Caco-2 (cell line): ENCODE results near the gene MYBPC2. TPM values are rescaled to one million over a fixed set of nuclear protein-coding genes. Genes with fewer than 3 reads are reported as not detected.

ENCODE experiments used
- BruUV-seq: library from RNA; stranded (reverse); fragments of 400-500 nt; replicated peaks from 2 replicates; lab custom pipeline; 2021; lab: Mats Ljungman, UMichigan
- CTCF ChIA-PET: fragments of 300-600 bp; sonication (Branson Sonifier 250); formaldehyde crosslinking; loops from one replicate; lab custom pipeline; 2022; ENCODE audit warnings: antibody characterized with exemption; lab: Charles Lee
- POLR2A ChIA-PET: fragments of 300-600 bp; sonication (Branson Sonifier 250); formaldehyde crosslinking; loops from one replicate; lab custom pipeline; 2022; ENCODE audit warnings: antibody characterized with exemption; lab: Charles Lee
- DNase-seq, 2 experiments: peaks; one replicate each; pipeline versions ENCODE4 v3.0.0 to v3.0.0-alpha.2; 2020 to 2022
- H3K27me3 ChIP-seq: replicated peaks from 2 replicates; pipeline ENCODE4 v1.6.0; 2011; ENCODE audit warnings: low read length; ENCODE audit not compliant: control insufficient read depth, insufficient read depth
- H3K36me3 ChIP-seq: 2 replicates; pipeline ENCODE4 v1.5.1; 2011; ENCODE audit warnings: low read length; ENCODE audit not compliant: control insufficient read depth, insufficient read depth
- H3K4me1 ChIP-seq: fragments of 250-450 bp; sonication (Bioruptor Pico); 2 replicates; pipeline ENCODE4 v1.5.1; 2020; ENCODE audit warnings: mild to moderate bottlenecking
- H3K4me3 ChIP-seq: 2 replicates; pipeline ENCODE4 v1.5.1; 2011; ENCODE audit warnings: low read depth, mild to moderate bottlenecking, control low read depth, low read length
- H3K9me3 ChIP-seq: fragments of 250-450 bp; sonication (Bioruptor Pico); 2 replicates; pipeline ENCODE4 v1.5.1; 2020; ENCODE audit warnings: mild to moderate bottlenecking, moderate library complexity
- H3K27ac Mint-ChIP-seq: one replicate; pipeline ENCODE4 v1.8.0; 2022; ENCODE audit warnings: mixed read lengths; ENCODE audit not compliant: unreplicated experiment
- H3K27me3 Mint-ChIP-seq: one replicate; pipeline ENCODE4 v1.8.0; 2022; ENCODE audit warnings: mixed read lengths; ENCODE audit not compliant: insufficient read depth, unreplicated experiment
- H3K36me3 Mint-ChIP-seq: one replicate; pipeline ENCODE4 v1.8.0; 2022; ENCODE audit warnings: mild to moderate bottlenecking, mixed read lengths; ENCODE audit not compliant: insufficient read depth, unreplicated experiment
- H3K4me1 Mint-ChIP-seq: one replicate; pipeline ENCODE4 v1.8.0; 2022; ENCODE audit warnings: low read depth, mixed read lengths; ENCODE audit not compliant: unreplicated experiment
- H3K4me3 Mint-ChIP-seq: one replicate; pipeline ENCODE4 v1.8.0; 2022; ENCODE audit warnings: mild to moderate bottlenecking, moderate library complexity, mixed read lengths; ENCODE audit not compliant: unreplicated experiment
- H3K9me3 Mint-ChIP-seq: one replicate; pipeline ENCODE4 v1.8.0; 2022; ENCODE audit warnings: mixed read lengths; ENCODE audit not compliant: unreplicated experiment
- CTCF ChIP-seq, 2 experiments: fragments of 200-600 bp in 1 of 2; IDR thresholded peaks; 1 replicate in 1 of 2; 2 replicates in 1 of 2; pipeline versions ENCODE4 v1.5.1 to v1.8.0; 2011 to 2022; ENCODE audit warnings: antibody characterized with exemption in 1 of 2, control low read depth in 1 of 2, inconsistent platforms in 1 of 2, low read depth in 1 of 2, low read length in 1 of 2, mild to moderate bottlenecking in 1 of 2, moderate library complexity in 1 of 2; ENCODE audit not compliant: insufficient read depth in 1 of 2, severe bottlenecking in 1 of 2, unreplicated experiment in 1 of 2
- intact Hi-C: fragments of 100-400 bp; cut with micrococcal nuclease; formaldehyde crosslinking; loops from one replicate; pipeline ENCODE4 v1.10.0; 2022; ENCODE audit not compliant: unreplicated experiment
- total RNA-seq: library from RNA; stranded (reverse); gene quantifications from 2 replicates; pipeline ENCODE4 v1.2.3, GENCODE V29; 2022

Gene MYBPC2
- total RNA-seq, 1 experiment from 2014 or later: 1.6 TPM

- POLR2A ChIA-PET: no interaction called here
- no peak overlapping the region for H3K4me3 ChIP-seq
- Mint-ChIP-seq H3K4me1 (peaks cover 7% of the 10 kb centered on the region), H3K4me3 (no peak overlapping the region), H3K36me3 (peaks cover 12% of the 10 kb centered on the region), H3K9me3 (no peaks in the 10 kb centered on the region), H3K27me3 (no peaks in the 10 kb centered on the region), H3K27ac (no peak overlapping the region)
- TF ChIP-seq CTCF (IDR thresholded peaks at IDR 0.05; ENCODE audit: insufficient read depth in 1 of 2, low read depth in 1 of 2, low read length in 1 of 2, severe bottlenecking in 1 of 2, unreplicated experiment in 1 of 2): no peak
- H3K27me3 ChIP-seq: no peaks in the 10 kb centered on the region
- H3K9me3 ChIP-seq: no peaks in the 10 kb centered on the region
- no TSS peak for BruUV-seq
- peaks cover 4% of the 10 kb centered on the region; the same call in 1 of the 2 replicates for H3K4me1 ChIP-seq
- no peaks in the 10 kb centered on the region for H3K36me3 ChIP-seq
- CTCF ChIA-PET: no interaction called here
- intact Hi-C loops: no loop called here
- no peak for DNase-seq
Observed at GRCh38 chr19:50512999-50513745, 80.5 kb downstream of the MYBPC2 start.

DNA sequence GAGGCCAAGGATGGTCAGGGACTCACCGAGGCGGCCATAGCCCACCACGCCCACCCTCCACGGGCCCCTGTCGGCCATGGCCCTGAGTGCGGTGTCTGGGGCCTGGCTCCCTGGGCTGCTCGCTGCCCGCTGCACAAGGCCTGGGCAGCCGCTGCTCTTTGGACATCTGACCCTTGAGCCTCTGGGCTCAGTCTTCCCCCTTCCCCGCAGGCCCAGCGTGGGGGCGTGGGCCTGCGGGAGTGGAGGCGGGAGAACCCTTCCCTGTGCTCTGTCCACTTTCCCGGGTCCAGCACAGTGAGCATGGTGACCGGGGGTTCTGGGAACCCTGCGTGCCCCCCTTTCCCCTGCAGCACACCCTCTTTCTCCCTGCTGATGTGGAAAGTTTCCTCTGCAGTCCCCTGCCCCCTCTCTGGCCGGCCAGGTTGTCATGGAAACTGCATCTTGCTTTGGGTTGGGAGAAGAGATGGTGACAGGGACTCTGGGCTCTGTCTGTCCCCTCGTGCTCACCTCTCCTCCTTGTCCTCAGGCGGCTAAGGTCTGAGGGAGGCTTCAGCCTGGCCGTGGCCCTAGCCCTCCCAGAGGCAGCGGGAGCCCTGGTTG lies 81.2 kb downstream of the MYBPC2 start, which contains the start of gene ASPDH:
Gene ASPDH, minus strand, starts transcription at position 168 of the 600 bp plus-strand sequence. Its CDS starts 90 bp downstream, at position 78.
- H3K36me3 Mint-ChIP-seq: peaks cover 12% of the 10 kb centered on the region
- DNase-seq: no peak
- no TSS peak for BruUV-seq
- intact Hi-C loops: no loop called here
- POLR2A ChIA-PET: no interaction called here
- no peaks in the 10 kb centered on the region for H3K27me3 Mint-ChIP-seq
- TF ChIP-seq CTCF (IDR thresholded peaks at IDR 0.05; ENCODE audit: insufficient read depth in 1 of 2, low read depth in 1 of 2, low read length in 1 of 2, severe bottlenecking in 1 of 2, unreplicated experiment in 1 of 2): no peak
- H3K9me3 Mint-ChIP-seq: no peaks in the 10 kb centered on the region
- no peaks in the 10 kb centered on the region for H3K9me3 ChIP-seq
- peak within 1 kb of the TSS; percentile 55 for H3K27ac Mint-ChIP-seq
- H3K4me1 ChIP-seq: peaks cover 4% of the 10 kb centered on the region; the same call in 1 of the 2 replicates
- CTCF ChIA-PET: no interaction called here
- H3K36me3 ChIP-seq: no peaks in the 10 kb centered on the region
- peaks cover 7% of the 10 kb centered on the region for H3K4me1 Mint-ChIP-seq
- H3K4me3 Mint-ChIP-seq: peak within 1 kb of the TSS; percentile 23
- H3K27me3 ChIP-seq: no peaks in the 10 kb centered on the region
- H3K4me3 ChIP-seq: no peak within 1 kb of the TSS

DNA sequence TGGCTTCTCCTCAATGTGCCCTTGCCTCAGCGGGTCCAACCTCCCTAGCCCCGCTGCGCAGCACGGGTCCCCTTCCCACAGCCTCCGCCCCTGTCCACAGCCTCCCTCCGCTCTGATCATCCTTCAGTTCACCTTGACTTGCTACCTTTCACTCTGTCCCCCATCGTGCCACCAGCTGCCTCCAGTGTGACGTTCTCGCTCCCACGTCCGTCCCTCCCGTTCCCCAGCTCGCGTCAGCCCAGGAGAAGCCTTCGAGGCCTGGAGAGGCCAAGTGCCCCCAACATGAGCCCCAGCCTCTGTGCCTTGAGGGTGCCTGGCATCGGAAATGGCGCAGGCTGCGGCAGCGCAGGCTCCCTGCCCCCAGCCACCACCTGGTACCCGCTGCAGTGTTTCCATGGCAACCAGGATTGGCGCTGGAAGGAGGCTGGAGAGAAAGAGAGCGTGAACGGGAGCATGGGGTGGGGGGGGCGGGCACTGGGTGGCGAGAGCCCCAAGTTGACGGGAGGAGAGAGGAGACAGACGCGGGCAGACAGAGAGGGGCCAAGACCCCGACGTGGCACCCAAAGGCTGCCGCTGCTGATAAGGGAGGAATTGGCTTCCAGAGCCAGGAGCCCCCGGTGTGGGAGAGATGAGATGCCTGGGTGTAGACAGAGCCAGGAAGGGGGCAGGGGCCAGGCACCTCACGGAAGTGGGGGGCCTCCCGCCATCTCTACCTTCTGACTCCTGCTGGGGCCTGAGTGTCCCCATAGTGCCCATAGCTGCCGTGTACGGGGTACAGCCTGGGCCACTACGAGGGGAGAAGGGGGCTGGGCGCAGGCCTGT lies 81.9 kb downstream of the MYBPC2 start:
- intact Hi-C loops: no loop called here
- H3K36me3 Mint-ChIP-seq: peaks cover 12% of the 10 kb centered on the region
- ChIA-PET POLR2A (interaction anchor here (0.6 kb wide), 1 partner anchor 186 kb away, joined by 5 read pairs; the partner anchor contains the start of gene KCNC3), CTCF (no interaction called here)
- H3K27ac Mint-ChIP-seq: peak overlapping the region; percentile 55
- Histone ChIP-seq H3K36me3 (no peaks in the 10 kb centered on the region), H3K4me3 (no peak overlapping the region), H3K9me3 (no peaks in the 10 kb centered on the region), H3K4me1 (peaks cover 4% of the 10 kb centered on the region; the same call in 1 of the 2 replicates), H3K27me3 (no peaks in the 10 kb centered on the region)
- peaks cover 7% of the 10 kb centered on the region for H3K4me1 Mint-ChIP-seq
- no peak for DNase-seq
- H3K9me3 Mint-ChIP-seq: no peaks in the 10 kb centered on the region
- no TSS peak for BruUV-seq
- TF ChIP-seq CTCF (IDR thresholded peaks at IDR 0.05; ENCODE audit: insufficient read depth in 1 of 2, low read depth in 1 of 2, low read length in 1 of 2, severe bottlenecking in 1 of 2, unreplicated experiment in 1 of 2): no peak
- H3K4me3 Mint-ChIP-seq: peak overlapping the region; percentile 23
- H3K27me3 Mint-ChIP-seq: no peaks in the 10 kb centered on the region
